HEK293 (cell line): Measurements from ENCODE around the gene WDR91.

Source experiments
- CTCF ChIA-PET: fragments of 350-600 bp; formaldehyde crosslinking; extraction: SDS; loops from one replicate; lab custom pipeline; 2021; ENCODE audit warnings: antibody characterized with exemption; lab: Yijun Ruan, JAX
- POLR2A ChIA-PET: fragments of 300-600 bp; formaldehyde crosslinking; extraction: SDS; loops from one replicate; lab custom pipeline; 2020; ENCODE audit warnings: antibody characterized with exemption, inconsistent platforms; lab: Yijun Ruan, JAX
- H3K27ac ChIP-seq: fragments of 200-500 bp; sonication (Bioruptor generic); 2 replicates; pipeline ENCODE4 v1.5.1; 2014; ENCODE audit warnings: low read depth, low read length, control low read depth, inconsistent platforms; ENCODE audit errors: extremely low read depth
- H3K36me3 ChIP-seq, 2 experiments: fragments of 200-500 bp in 1 of 2; sonication (Bioruptor generic) in 1 of 2; 1 replicate in 1 of 2; 2 replicates in 1 of 2; pipeline ENCODE4 v1.5.1; 2014 to 2017; ENCODE audit warnings: inconsistent platforms in 2 of 2, low read length in 2 of 2; ENCODE audit not compliant: control insufficient read depth in 2 of 2, insufficient read depth in 1 of 2
- H3K4me1 ChIP-seq: fragments of 200-500 bp; sonication (Bioruptor generic); 2 replicates; pipeline ENCODE4 v1.5.1; 2014; ENCODE audit warnings: mild to moderate bottlenecking, low read length, inconsistent platforms; ENCODE audit not compliant: control insufficient read depth, insufficient read depth
- H3K4me3 ChIP-seq: 2 replicates; pipeline ENCODE4 v1.5.1; 2011; ENCODE audit warnings: low read depth, mild to moderate bottlenecking, control low read depth, low read length, moderate library complexity
- H3K9me3 ChIP-seq: fragments of 200-500 bp; sonication (Bioruptor generic); 2 replicates; pipeline ENCODE4 v1.5.1; 2014; ENCODE audit warnings: low read depth, low read length, inconsistent platforms; ENCODE audit not compliant: control insufficient read depth, insufficient read depth
- EGR2 ChIP-seq: fragments of 450-650 bp; formaldehyde crosslinking; IDR thresholded peaks from 2 replicates; pipeline ENCODE4 v1.5.1; 2016; ENCODE audit warnings: low read depth, missing biosample characterization, missing genetic modification characterization
- GLIS1 ChIP-seq: fragments of 450-650 bp; formaldehyde crosslinking; IDR thresholded peaks from 2 replicates; pipeline ENCODE4 v1.5.1; 2016; ENCODE audit warnings: missing biosample characterization, missing genetic modification characterization
- KLF8 ChIP-seq: fragments of 450-650 bp; formaldehyde crosslinking; IDR thresholded peaks from 2 replicates; pipeline ENCODE4 v1.5.1; 2016; ENCODE audit warnings: missing biosample characterization, missing genetic modification characterization
- MZF1 ChIP-seq: fragments of 450-650 bp; formaldehyde crosslinking; IDR thresholded peaks from 2 replicates; pipeline ENCODE4 v1.5.1; 2017; ENCODE audit warnings: missing biosample characterization, missing genetic modification characterization, borderline replicate concordance
- SP3 ChIP-seq: fragments of 450-650 bp; formaldehyde crosslinking; IDR thresholded peaks from 2 replicates; pipeline ENCODE4 v1.5.1; 2016; ENCODE audit warnings: missing biosample characterization, missing genetic modification characterization
- TRIM28 ChIP-seq: IDR thresholded peaks from 2 replicates; pipeline ENCODE4 v1.6.1; 2011; ENCODE audit warnings: low read length, control low read depth, borderline replicate concordance
- ZBTB1 ChIP-seq: fragments of 450-650 bp; formaldehyde crosslinking; IDR thresholded peaks from 2 replicates; pipeline ENCODE4 v1.5.1; 2016; ENCODE audit warnings: missing biosample characterization, missing genetic modification characterization
- ZBTB8A ChIP-seq: fragments of 450-650 bp; formaldehyde crosslinking; IDR thresholded peaks from 2 replicates; pipeline ENCODE4 v1.5.1; 2016; ENCODE audit warnings: missing biosample characterization, missing genetic modification characterization
- ZEB2 ChIP-seq: fragments of 450-650 bp; formaldehyde crosslinking; IDR thresholded peaks from 2 replicates; pipeline ENCODE4 v1.5.1; 2016; ENCODE audit warnings: missing biosample characterization, missing genetic modification characterization
- ZFHX2 ChIP-seq: fragments of 450-650 bp; formaldehyde crosslinking; conservative IDR thresholded peaks from 2 replicates; pipeline ENCODE4 v1.5.1; 2016; ENCODE audit warnings: missing biosample characterization, missing genetic modification characterization
- ZFP37 ChIP-seq: fragments of 450-650 bp; formaldehyde crosslinking; IDR thresholded peaks from 2 replicates; pipeline ENCODE4 v1.5.1; 2016; ENCODE audit warnings: missing biosample characterization, missing genetic modification characterization
- ZNF112 ChIP-seq: fragments of 450-650 bp; formaldehyde crosslinking; IDR thresholded peaks from 2 replicates; pipeline ENCODE4 v1.5.0; 2017; ENCODE audit warnings: missing biosample characterization, missing genetic modification characterization
- ZNF121 ChIP-seq: fragments of 450-650 bp; formaldehyde crosslinking; IDR thresholded peaks from 2 replicates; pipeline ENCODE4 v1.5.1; 2016; ENCODE audit warnings: missing biosample characterization, missing genetic modification characterization
- ZNF132 ChIP-seq: fragments of 450-650 bp; formaldehyde crosslinking; IDR thresholded peaks from 2 replicates; pipeline ENCODE4 v1.5.1; 2017; ENCODE audit warnings: missing biosample characterization, missing genetic modification characterization, borderline replicate concordance
- ZNF133 ChIP-seq: fragments of 450-650 bp; formaldehyde crosslinking; IDR thresholded peaks from 2 replicates; pipeline ENCODE4 v1.5.1; 2016; ENCODE audit warnings: missing biosample characterization, missing genetic modification characterization
- ZNF157 ChIP-seq: fragments of 450-650 bp; formaldehyde crosslinking; IDR thresholded peaks from 2 replicates; pipeline ENCODE4 v1.5.1; 2016; ENCODE audit warnings: missing biosample characterization, missing genetic modification characterization
- ZNF202 ChIP-seq: fragments of 450-650 bp; formaldehyde crosslinking; IDR thresholded peaks from 2 replicates; pipeline ENCODE4 v1.5.1; 2016; ENCODE audit warnings: missing biosample characterization, missing genetic modification characterization, borderline replicate concordance
- ZNF239 ChIP-seq: fragments of 450-650 bp; formaldehyde crosslinking; IDR thresholded peaks from 2 replicates; pipeline ENCODE4 v1.5.1; 2016; ENCODE audit warnings: missing biosample characterization, missing genetic modification characterization
- ZNF302 ChIP-seq: fragments of 450-650 bp; formaldehyde crosslinking; IDR thresholded peaks from 2 replicates; pipeline ENCODE4 v1.5.1; 2016; ENCODE audit warnings: missing biosample characterization, missing genetic modification characterization, low read depth
- ZNF350 ChIP-seq: fragments of 450-650 bp; formaldehyde crosslinking; IDR thresholded peaks from 2 replicates; pipeline ENCODE4 v1.5.0; 2017; ENCODE audit warnings: missing biosample characterization, mild to moderate bottlenecking, missing genetic modification characterization
- ZNF404 ChIP-seq: fragments of 450-650 bp; formaldehyde crosslinking; IDR thresholded peaks from 2 replicates; pipeline ENCODE4 v1.5.1; 2017; ENCODE audit warnings: missing biosample characterization, missing genetic modification characterization
- ZNF423 ChIP-seq: fragments of 450-650 bp; formaldehyde crosslinking; IDR thresholded peaks from 2 replicates; pipeline ENCODE4 v1.5.1; 2016; ENCODE audit warnings: missing biosample characterization, missing genetic modification characterization
- ZNF544 ChIP-seq: fragments of 450-650 bp; formaldehyde crosslinking; IDR thresholded peaks from 2 replicates; pipeline ENCODE4 v1.5.0; 2017; ENCODE audit warnings: missing biosample characterization, missing genetic modification characterization
- ZNF560 ChIP-seq: fragments of 450-650 bp; formaldehyde crosslinking; IDR thresholded peaks from 2 replicates; pipeline ENCODE4 v1.5.1; 2017; ENCODE audit warnings: missing biosample characterization, missing genetic modification characterization, borderline replicate concordance
- ZNF585B ChIP-seq: fragments of 450-650 bp; formaldehyde crosslinking; IDR thresholded peaks from 2 replicates; pipeline ENCODE4 v1.5.1; 2016; ENCODE audit warnings: missing biosample characterization, missing genetic modification characterization
- ZNF596 ChIP-seq: fragments of 450-650 bp; IDR thresholded peaks from 2 replicates; pipeline ENCODE4 v1.5.0; 2018; ENCODE audit warnings: missing biosample characterization, mild to moderate bottlenecking, missing genetic modification characterization, moderate library complexity
- ZNF610 ChIP-seq: fragments of 450-650 bp; formaldehyde crosslinking; IDR thresholded peaks from 2 replicates; pipeline ENCODE4 v1.5.1; 2016; ENCODE audit warnings: missing biosample characterization, missing genetic modification characterization, borderline replicate concordance
- ZNF76 ChIP-seq: fragments of 450-650 bp; formaldehyde crosslinking; IDR thresholded peaks from 2 replicates; pipeline ENCODE4; 2016; ENCODE audit warnings: low read depth, missing biosample characterization, missing genetic modification characterization, borderline replicate concordance
- TF ChIP-seq, protein P1 (sequence below): fragments of 450-650 bp; formaldehyde crosslinking; IDR thresholded peaks from 2 replicates; pipeline ENCODE4 v1.5.1; 2017; ENCODE audit warnings: missing biosample characterization, missing genetic modification characterization
- TF ChIP-seq, protein P2 (sequence below): fragments of 450-650 bp; formaldehyde crosslinking; IDR thresholded peaks from 2 replicates; pipeline ENCODE4 v1.5.1; 2017; ENCODE audit warnings: missing biosample characterization, missing genetic modification characterization
- TF ChIP-seq, protein P3 (sequence below): fragments of 450-650 bp; formaldehyde crosslinking; IDR thresholded peaks from 2 replicates; pipeline ENCODE4 v1.5.1; 2016; ENCODE audit warnings: missing biosample characterization, missing genetic modification characterization, borderline replicate concordance

The WDR91 gene

DNA sequence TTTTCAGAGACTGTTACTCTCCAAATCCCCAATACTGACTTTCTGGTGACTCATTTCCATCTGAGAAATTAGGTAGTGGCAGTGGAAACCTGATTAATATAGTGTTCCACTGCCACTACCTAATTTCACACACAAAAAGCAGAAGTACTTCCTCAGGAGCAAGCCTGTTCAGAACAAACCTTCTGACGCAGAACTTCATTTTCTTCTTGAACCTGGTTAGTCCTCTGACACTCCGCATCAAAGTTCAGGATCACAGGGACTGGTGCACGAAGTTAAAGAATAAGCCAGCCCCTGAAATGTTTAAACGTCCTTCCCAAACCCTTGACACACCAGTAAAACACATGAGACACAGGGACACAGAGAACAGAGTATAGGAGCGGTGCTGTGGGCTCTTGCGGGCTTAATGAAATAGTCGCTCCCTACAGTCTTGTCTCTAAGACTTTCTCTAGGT is 4.4 kb downstream of the WDR91 start:
- CTCF ChIA-PET: interaction anchor here (1.0 kb wide), 1 partner anchor 37 kb away, joined by 3 read pairs; the partner anchor contains the start of gene CYREN
- no peaks in the 10 kb centered on the region for H3K9me3 ChIP-seq
- H3K27ac ChIP-seq: no peak overlapping the region
- POLR2A ChIA-PET: no interaction called here
- no peak overlapping the region for H3K4me3 ChIP-seq
- peaks cover 7% of the 10 kb centered on the region for H3K4me1 ChIP-seq
- TF ChIP-seq ZNF76 (tag by site-specific recombination) (no peak), ZNF133 (tag by site-specific recombination) (no peak), ZNF239 (tag by site-specific recombination) (no peak), KLF8 (tag by site-specific recombination) (no peak), ZNF112 (no peak), ZNF544 (tag by site-specific recombination) (no peak), ZFHX2 (tag by site-specific recombination) (no peak), ZNF157 (no peak), ZBTB1 (tag by site-specific recombination) (no peak), ZBTB8A (tag by site-specific recombination) (no peak), ZEB2 (no peak), ZNF596 (tag by site-specific recombination) (no peak), SP3 (tag by site-specific recombination) (no peak), ZNF585B (tag by site-specific recombination) (no peak), ZNF121 (tag by site-specific recombination) (no peak), ZNF202 (tag by site-specific recombination) (no peak), ZNF350 (tag by site-specific recombination) (no peak)
- TF ChIP-seq, protein P1, sequence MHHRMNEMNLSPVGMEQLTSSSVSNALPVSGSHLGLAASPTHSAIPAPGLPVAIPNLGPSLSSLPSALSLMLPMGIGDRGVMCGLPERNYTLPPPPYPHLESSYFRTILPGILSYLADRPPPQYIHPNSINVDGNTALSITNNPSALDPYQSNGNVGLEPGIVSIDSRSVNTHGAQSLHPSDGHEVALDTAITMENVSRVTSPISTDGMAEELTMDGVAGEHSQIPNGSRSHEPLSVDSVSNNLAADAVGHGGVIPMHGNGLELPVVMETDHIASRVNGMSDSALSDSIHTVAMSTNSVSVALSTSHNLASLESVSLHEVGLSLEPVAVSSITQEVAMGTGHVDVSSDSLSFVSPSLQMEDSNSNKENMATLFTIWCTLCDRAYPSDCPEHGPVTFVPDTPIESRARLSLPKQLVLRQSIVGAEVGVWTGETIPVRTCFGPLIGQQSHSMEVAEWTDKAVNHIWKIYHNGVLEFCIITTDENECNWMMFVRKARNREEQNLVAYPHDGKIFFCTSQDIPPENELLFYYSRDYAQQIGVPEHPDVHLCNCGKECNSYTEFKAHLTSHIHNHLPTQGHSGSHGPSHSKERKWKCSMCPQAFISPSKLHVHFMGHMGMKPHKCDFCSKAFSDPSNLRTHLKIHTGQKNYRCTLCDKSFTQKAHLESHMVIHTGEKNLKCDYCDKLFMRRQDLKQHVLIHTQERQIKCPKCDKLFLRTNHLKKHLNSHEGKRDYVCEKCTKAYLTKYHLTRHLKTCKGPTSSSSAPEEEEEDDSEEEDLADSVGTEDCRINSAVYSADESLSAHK (tag by site-specific recombination): no peak
- TF ChIP-seq, protein P2, sequence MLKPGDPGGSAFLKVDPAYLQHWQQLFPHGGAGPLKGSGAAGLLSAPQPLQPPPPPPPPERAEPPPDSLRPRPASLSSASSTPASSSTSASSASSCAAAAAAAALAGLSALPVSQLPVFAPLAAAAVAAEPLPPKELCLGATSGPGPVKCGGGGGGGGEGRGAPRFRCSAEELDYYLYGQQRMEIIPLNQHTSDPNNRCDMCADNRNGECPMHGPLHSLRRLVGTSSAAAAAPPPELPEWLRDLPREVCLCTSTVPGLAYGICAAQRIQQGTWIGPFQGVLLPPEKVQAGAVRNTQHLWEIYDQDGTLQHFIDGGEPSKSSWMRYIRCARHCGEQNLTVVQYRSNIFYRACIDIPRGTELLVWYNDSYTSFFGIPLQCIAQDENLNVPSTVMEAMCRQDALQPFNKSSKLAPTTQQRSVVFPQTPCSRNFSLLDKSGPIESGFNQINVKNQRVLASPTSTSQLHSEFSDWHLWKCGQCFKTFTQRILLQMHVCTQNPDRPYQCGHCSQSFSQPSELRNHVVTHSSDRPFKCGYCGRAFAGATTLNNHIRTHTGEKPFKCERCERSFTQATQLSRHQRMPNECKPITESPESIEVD: no peak
- H3K36me3 ChIP-seq: peaks cover 0 to 45% of the 10 kb centered on the region in 2 experiments; a peak in 2 of 3 replicates

DNA sequence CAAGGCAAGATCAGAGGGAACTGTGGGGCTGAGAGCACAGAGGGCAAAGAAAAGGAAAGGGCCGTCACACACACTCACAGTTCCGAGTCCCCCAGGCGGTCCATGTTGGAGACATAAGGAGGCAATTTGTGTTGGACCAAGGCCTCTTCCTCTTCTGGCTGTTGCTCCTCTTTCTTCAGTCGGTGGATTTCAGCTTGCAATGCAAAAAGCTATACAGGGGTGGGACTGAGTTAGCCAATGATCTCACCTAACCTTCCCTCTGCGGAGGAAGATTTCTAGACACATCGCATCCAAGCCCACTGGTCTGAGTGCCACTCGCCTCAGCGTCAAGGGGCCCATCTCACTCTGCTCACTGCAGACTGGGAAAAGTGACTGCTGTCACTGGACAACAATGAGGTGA is 5.5 kb downstream of the WDR91 start:
- H3K36me3 ChIP-seq: peaks cover 0 to 45% of the 10 kb centered on the region in 2 experiments; a peak in 2 of 3 replicates
- H3K9me3 ChIP-seq: no peaks in the 10 kb centered on the region
- peaks cover 10% of the 10 kb centered on the region for H3K4me1 ChIP-seq
- ChIA-PET CTCF (interaction anchor here (0.7 kb wide), 1 partner anchor 33 kb away, joined by 3 read pairs; no protein-coding TSS in a partner anchor), POLR2A (no interaction called here)
- H3K27ac ChIP-seq: no peak overlapping the region
- H3K4me3 ChIP-seq: no peak overlapping the region
- TF ChIP-seq TRIM28: no peak
- no peak for TF ChIP-seq ZNF585B (tag by site-specific recombination)
- TF ChIP-seq ZNF423: no peak
- no peak for TF ChIP-seq ZNF302 (tag by site-specific recombination)
- TF ChIP-seq ZNF560 (tag by site-specific recombination): no peak
- no peak for TF ChIP-seq ZFHX2 (tag by site-specific recombination)
- no peak for TF ChIP-seq EGR2
- no peak for TF ChIP-seq ZNF610
- TF ChIP-seq ZNF404: no peak
- TF ChIP-seq GLIS1 (tag by site-specific recombination): no peak
- no peak for TF ChIP-seq ZNF132
- no peak for TF ChIP-seq MZF1 (tag by site-specific recombination)
- TF ChIP-seq, protein P3, sequence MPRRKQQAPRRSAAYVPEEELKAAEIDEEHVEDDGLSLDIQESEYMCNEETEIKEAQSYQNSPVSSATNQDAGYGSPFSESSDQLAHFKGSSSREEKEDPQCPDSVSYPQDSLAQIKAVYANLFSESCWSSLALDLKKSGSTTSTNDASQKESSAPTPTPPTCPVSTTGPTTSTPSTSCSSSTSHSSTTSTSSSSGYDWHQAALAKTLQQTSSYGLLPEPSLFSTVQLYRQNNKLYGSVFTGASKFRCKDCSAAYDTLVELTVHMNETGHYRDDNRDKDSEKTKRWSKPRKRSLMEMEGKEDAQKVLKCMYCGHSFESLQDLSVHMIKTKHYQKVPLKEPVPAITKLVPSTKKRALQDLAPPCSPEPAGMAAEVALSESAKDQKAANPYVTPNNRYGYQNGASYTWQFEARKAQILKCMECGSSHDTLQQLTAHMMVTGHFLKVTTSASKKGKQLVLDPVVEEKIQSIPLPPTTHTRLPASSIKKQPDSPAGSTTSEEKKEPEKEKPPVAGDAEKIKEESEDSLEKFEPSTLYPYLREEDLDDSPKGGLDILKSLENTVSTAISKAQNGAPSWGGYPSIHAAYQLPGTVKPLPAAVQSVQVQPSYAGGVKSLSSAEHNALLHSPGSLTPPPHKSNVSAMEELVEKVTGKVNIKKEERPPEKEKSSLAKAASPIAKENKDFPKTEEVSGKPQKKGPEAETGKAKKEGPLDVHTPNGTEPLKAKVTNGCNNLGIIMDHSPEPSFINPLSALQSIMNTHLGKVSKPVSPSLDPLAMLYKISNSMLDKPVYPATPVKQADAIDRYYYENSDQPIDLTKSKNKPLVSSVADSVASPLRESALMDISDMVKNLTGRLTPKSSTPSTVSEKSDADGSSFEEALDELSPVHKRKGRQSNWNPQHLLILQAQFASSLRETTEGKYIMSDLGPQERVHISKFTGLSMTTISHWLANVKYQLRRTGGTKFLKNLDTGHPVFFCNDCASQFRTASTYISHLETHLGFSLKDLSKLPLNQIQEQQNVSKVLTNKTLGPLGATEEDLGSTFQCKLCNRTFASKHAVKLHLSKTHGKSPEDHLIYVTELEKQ: no peak
- TF ChIP-seq ZFP37 (tag by site-specific recombination): no peak
